ENCODE data around the gene EXOG.

The EXOG gene

GRCh38 chr3:38521391-38521987, 25.3 kb downstream of the EXOG start:
- Histone ChIP-seq H3K23ac (ENCODE audit: low read length) (no peak overlapping the region), H4K12ac (ENCODE audit: low read depth, low read length) (no peak overlapping the region), H3K79me1 (ENCODE audit: low read length) (peaks cover 8% of the 10 kb centered on the region), H4K91ac (ENCODE audit: low read depth, low read length) (no peak overlapping the region), H3K18ac (ENCODE audit: low read length) (no peak overlapping the region), H3K27me3 (ENCODE audit: insufficient read depth, low read length) (no peaks in the 10 kb centered on the region), H3K79me2 (ENCODE audit: control insufficient read depth, insufficient read depth, low read length, poor library complexity) (no peaks in the 10 kb centered on the region), H3K27ac (ENCODE audit: low read depth, low read length) (no peak overlapping the region), H3K14ac (ENCODE audit: low read length) (no peak overlapping the region), H3K9ac (ENCODE audit: low read length) (no peak overlapping the region), H2BK5ac (ENCODE audit: low read depth, low read length, poor library complexity) (no peak overlapping the region), H3K4me3 (ENCODE audit: low read depth, low read length) (no peak overlapping the region), H2BK12ac (ENCODE audit: low read length) (no peak overlapping the region), H3K4me1 (ENCODE audit: control insufficient read depth in 1 of 2, insufficient read depth in 2 of 2, low read length in 2 of 2) (peaks cover 6 to 7% of the 10 kb centered on the region in 2 experiments), H3K36me3 (ENCODE audit: control insufficient read depth in 1 of 2, insufficient read depth in 2 of 2, low read length in 2 of 2) (peaks cover 2 to 4% of the 10 kb centered on the region in 2 experiments), H3K4me2 (ENCODE audit: low read length) (no peak overlapping the region), H2AK5ac (ENCODE audit: low read length) (no peak overlapping the region), H3K4ac (ENCODE audit: low read depth, low read length) (no peak overlapping the region), H3K9me3 (ENCODE audit: insufficient read depth, low read depth, low read length) (no peaks in the 10 kb centered on the region), H2AFZ (ENCODE audit: insufficient read depth, low read length, poor library complexity) (no peak overlapping the region), H2BK120ac (ENCODE audit: insufficient read depth, low read length, poor library complexity) (no peak overlapping the region), H4K8ac (ENCODE audit: low read depth, low read length) (no peak overlapping the region)
- WGBS (ENCODE audit: extremely low coverage, insufficient coverage, insufficient read length), result no CpG with 5 or more reads among the region's 5 CpGs
- DNase-seq, result peak; percentile 65 to 91

GRCh38 chr3:38522002-38522401, 25.9 kb downstream of the EXOG start:
- Histone ChIP-seq H3K9ac (ENCODE audit: low read length) (no peak overlapping the region), H3K4me3 (ENCODE audit: low read depth, low read length) (no peak overlapping the region), H4K91ac (ENCODE audit: low read depth, low read length) (no peak overlapping the region), H3K18ac (ENCODE audit: low read length) (no peak overlapping the region), H3K4me1 (ENCODE audit: control insufficient read depth in 1 of 2, insufficient read depth in 2 of 2, low read length in 2 of 2) (peaks cover 6 to 9% of the 10 kb centered on the region in 2 experiments), H3K14ac (ENCODE audit: low read length) (no peak overlapping the region), H4K8ac (ENCODE audit: low read depth, low read length) (no peak overlapping the region), H3K79me1 (ENCODE audit: low read length) (peaks cover 8% of the 10 kb centered on the region), H3K79me2 (ENCODE audit: control insufficient read depth, insufficient read depth, low read length, poor library complexity) (no peaks in the 10 kb centered on the region), H3K27ac (ENCODE audit: low read depth, low read length) (no peak overlapping the region), H3K23ac (ENCODE audit: low read length) (no peak overlapping the region), H3K9me3 (ENCODE audit: insufficient read depth, low read depth, low read length) (no peaks in the 10 kb centered on the region), H2AFZ (ENCODE audit: insufficient read depth, low read length, poor library complexity) (no peak overlapping the region), H2BK120ac (ENCODE audit: insufficient read depth, low read length, poor library complexity) (no peak overlapping the region), H3K36me3 (ENCODE audit: control insufficient read depth in 1 of 2, insufficient read depth in 2 of 2, low read length in 2 of 2) (peaks cover 2 to 4% of the 10 kb centered on the region in 2 experiments), H2BK5ac (ENCODE audit: low read depth, low read length, poor library complexity) (no peak overlapping the region), H2BK12ac (ENCODE audit: low read length) (no peak overlapping the region), H3K4ac (ENCODE audit: low read depth, low read length) (no peak overlapping the region), H3K27me3 (ENCODE audit: insufficient read depth, low read length) (no peaks in the 10 kb centered on the region), H2AK5ac (ENCODE audit: low read length) (no peak overlapping the region), H4K12ac (ENCODE audit: low read depth, low read length) (no peak overlapping the region), H3K4me2 (ENCODE audit: low read length) (no peak overlapping the region)
- no CpG with 5 or more reads among the region's 6 CpGs for WGBS (ENCODE audit: extremely low coverage, insufficient coverage, insufficient read length)
- no peak for DNase-seq

- no CpG with 5 or more reads among the region's 5 CpGs for WGBS (ENCODE audit: extremely low coverage, insufficient coverage, insufficient read length)
Observed at GRCh38 chr3:38524141-38524739, 28.1 kb downstream of the EXOG start.

GRCh38 chr3:38526792-38527191, 30.7 kb downstream of the EXOG start:
- no peak overlapping the region for H3K9ac ChIP-seq (ENCODE audit: low read length)
- H3K36me3 ChIP-seq (ENCODE audit: control insufficient read depth in 1 of 2, insufficient read depth in 2 of 2, low read length in 2 of 2), result peaks cover 4 to 7% of the 10 kb centered on the region in 2 experiments
- WGBS (ENCODE audit: extremely low coverage, insufficient coverage, insufficient read length), result no CpG with 5 or more reads among the region's 14 CpGs
- no peak overlapping the region for H2BK120ac ChIP-seq (ENCODE audit: insufficient read depth, low read length, poor library complexity)
- no peak overlapping the region for H4K12ac ChIP-seq (ENCODE audit: low read depth, low read length)
- H3K79me1 ChIP-seq (ENCODE audit: low read length), result peaks cover 8% of the 10 kb centered on the region
- H3K79me2 ChIP-seq (ENCODE audit: control insufficient read depth, insufficient read depth, low read length, poor library complexity), result no peaks in the 10 kb centered on the region
- H2BK12ac ChIP-seq (ENCODE audit: low read length), result peak overlapping the region; percentile 46
- H3K18ac ChIP-seq (ENCODE audit: low read length), result peak overlapping the region; percentile 5
- H2BK5ac ChIP-seq (ENCODE audit: low read depth, low read length, poor library complexity), result no peak overlapping the region
- H3K4me2 ChIP-seq (ENCODE audit: low read length), result no peak overlapping the region
- no peak overlapping the region for H3K4me3 ChIP-seq (ENCODE audit: low read depth, low read length)
- no peak overlapping the region for H4K8ac ChIP-seq (ENCODE audit: low read depth, low read length)
- no peaks in the 10 kb centered on the region for H3K27me3 ChIP-seq (ENCODE audit: insufficient read depth, low read length)
- H3K23ac ChIP-seq (ENCODE audit: low read length), result no peak overlapping the region
- H2AFZ ChIP-seq (ENCODE audit: insufficient read depth, low read length, poor library complexity), result no peak overlapping the region
- no peak overlapping the region for H3K4ac ChIP-seq (ENCODE audit: low read depth, low read length)
- no peak overlapping the region for H4K91ac ChIP-seq (ENCODE audit: low read depth, low read length)
- peaks cover 6 to 9% of the 10 kb centered on the region in 2 experiments for H3K4me1 ChIP-seq (ENCODE audit: control insufficient read depth in 1 of 2, insufficient read depth in 2 of 2, low read length in 2 of 2)
- H3K14ac ChIP-seq (ENCODE audit: low read length), result peak overlapping the region; percentile 9
- H3K9me3 ChIP-seq (ENCODE audit: insufficient read depth, low read depth, low read length), result peaks cover 4% of the 10 kb centered on the region
- DNase-seq, result no peak
- H3K27ac ChIP-seq (ENCODE audit: low read depth, low read length), result no peak overlapping the region
- no peak overlapping the region for H2AK5ac ChIP-seq (ENCODE audit: low read length)

More at GRCh38 chr3:38524141-38524739, 28.1 kb downstream of the EXOG start:
- H3K79me2 ChIP-seq (ENCODE audit: control insufficient read depth, insufficient read depth, low read length, poor library complexity), result no peaks in the 10 kb centered on the region
- H4K91ac ChIP-seq (ENCODE audit: low read depth, low read length), result no peak overlapping the region
- peaks cover 4% of the 10 kb centered on the region for H3K9me3 ChIP-seq (ENCODE audit: insufficient read depth, low read depth, low read length)
- H3K18ac ChIP-seq (ENCODE audit: low read length), result no peak overlapping the region
- no peaks in the 10 kb centered on the region for H3K27me3 ChIP-seq (ENCODE audit: insufficient read depth, low read length)
- H3K9ac ChIP-seq (ENCODE audit: low read length), result no peak overlapping the region
- no peak overlapping the region for H4K8ac ChIP-seq (ENCODE audit: low read depth, low read length)
- no peak overlapping the region for H2AFZ ChIP-seq (ENCODE audit: insufficient read depth, low read length, poor library complexity)
- H3K4me3 ChIP-seq (ENCODE audit: low read depth, low read length), result no peak overlapping the region
- no peak overlapping the region for H4K12ac ChIP-seq (ENCODE audit: low read depth, low read length)
- H3K4ac ChIP-seq (ENCODE audit: low read depth, low read length), result no peak overlapping the region
- H2BK12ac ChIP-seq (ENCODE audit: low read length), result no peak overlapping the region
- no peak overlapping the region for H3K4me2 ChIP-seq (ENCODE audit: low read length)
- no peak overlapping the region for H3K14ac ChIP-seq (ENCODE audit: low read length)
- DNase-seq, result peak; percentile 32 to 74
- peaks cover 6 to 9% of the 10 kb centered on the region in 2 experiments for H3K4me1 ChIP-seq (ENCODE audit: control insufficient read depth in 1 of 2, insufficient read depth in 2 of 2, low read length in 2 of 2)
- H2AK5ac ChIP-seq (ENCODE audit: low read length), result no peak overlapping the region
- no peak overlapping the region for H3K23ac ChIP-seq (ENCODE audit: low read length)
- H3K36me3 ChIP-seq (ENCODE audit: control insufficient read depth in 1 of 2, insufficient read depth in 2 of 2, low read length in 2 of 2), result peaks cover 4 to 7% of the 10 kb centered on the region in 2 experiments
- H3K79me1 ChIP-seq (ENCODE audit: low read length), result peaks cover 8% of the 10 kb centered on the region
- H2BK5ac ChIP-seq (ENCODE audit: low read depth, low read length, poor library complexity), result no peak overlapping the region
- H3K27ac ChIP-seq (ENCODE audit: low read depth, low read length), result peak overlapping the region; percentile 4
- no peak overlapping the region for H2BK120ac ChIP-seq (ENCODE audit: insufficient read depth, low read length, poor library complexity)
